ENCODE measurements around the gene ALPG. TPM values are rescaled to one million over a fixed set of nuclear protein-coding genes. Genes with fewer than 3 reads are reported as not detected.

Gene ALPG
- polyA plus RNA-seq = not detected in 3 replicates
- polyA plus RNA-seq (2011; ENCODE audit: low read depth) = not detected
- not detected in 2 replicates for polyA plus RNA-seq (2011; cell fraction: cytosol; rRNA removed)
- polyA plus RNA-seq (2011; cell fraction: nucleus; rRNA removed) = not detected in 2 replicates
- not detected in 2 replicates for polyA plus RNA-seq (2012; ENCODE audit: low replicate concordance)
- not detected in 3 replicates for polyA minus RNA-seq
- not detected for polyA minus RNA-seq (2011; cell fraction: cytosol; rRNA and poly(A)+ RNA removed)
- polyA minus RNA-seq (2011; cell fraction: nucleus; rRNA and poly(A)+ RNA removed) = not detected in 2 replicates

DNA sequence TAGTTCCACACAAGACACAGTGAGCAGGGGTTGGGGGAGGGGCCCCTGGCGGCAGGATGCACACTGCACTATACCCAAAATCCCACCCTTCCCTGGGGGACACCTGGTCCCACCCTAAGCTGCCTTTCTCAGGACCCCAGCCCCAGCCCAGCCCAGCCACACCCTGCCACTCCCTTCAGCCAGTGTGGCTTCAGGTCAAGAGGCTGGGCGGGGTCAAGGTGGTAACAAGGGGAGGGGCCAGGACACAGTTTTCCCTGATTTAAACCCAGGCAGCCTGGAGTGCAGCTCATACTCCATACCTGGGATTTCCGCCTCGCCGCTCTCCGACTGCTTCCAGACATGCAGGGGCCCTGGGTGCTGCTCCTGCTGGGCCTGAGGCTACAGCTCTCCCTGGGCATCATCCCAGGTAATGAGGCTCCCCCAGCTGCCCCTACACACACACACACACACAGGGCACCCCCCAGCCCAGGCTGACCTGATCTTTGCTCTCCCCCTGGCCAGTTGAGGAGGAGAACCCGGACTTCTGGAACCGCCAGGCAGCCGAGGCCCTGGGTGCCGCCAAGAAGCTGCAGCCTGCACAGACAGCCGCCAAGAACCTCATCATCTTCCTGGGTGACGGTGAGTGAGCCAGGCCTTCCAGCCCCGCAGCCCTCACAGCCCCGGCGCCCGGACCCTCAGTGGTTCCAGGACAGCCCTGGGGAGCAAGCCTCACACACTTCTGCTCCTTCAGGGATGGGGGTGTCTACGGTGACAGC lies at the start of gene ALPG:
Gene ALPG, plus strand, starts transcription at position 289 of the 755 bp plus-strand sequence. Its CDS starts 51 bp downstream, at position 340.
- H3K4me2 ChIP-seq (ENCODE audit: control insufficient read depth, extremely low read depth, insufficient read depth, low read depth, low read length) = no peak within 1 kb of the TSS
- H3K4me3 ChIP-seq (ENCODE audit: control insufficient read depth in 2 of 3, extremely low read depth in 1 of 3, insufficient read depth in 2 of 3, low read depth in 1 of 3, low read length in 3 of 3) = no peak within 1 kb of the TSS
- H4K20me1 ChIP-seq (ENCODE audit: control insufficient read depth, extremely low read depth, insufficient read depth, low read length) = no peaks in the 10 kb centered on the region
- no peak within 1 kb of the TSS for H2AFZ ChIP-seq (ENCODE audit: control insufficient read depth, low read length)
- H3K4me1 ChIP-seq (ENCODE audit: control insufficient read depth, extremely low read depth, insufficient read depth, low read length) = no peaks in the 10 kb centered on the region
- H3K27me3 ChIP-seq (ENCODE audit: control insufficient read depth, extremely low read depth, insufficient read depth, low read length) = peaks cover 7% of the 10 kb centered on the region
- H3K36me3 ChIP-seq (ENCODE audit: control insufficient read depth in 2 of 2, extremely low read depth in 1 of 2, insufficient read depth in 2 of 2, low read length in 2 of 2) = no peaks in the 10 kb centered on the region
- H3K79me2 ChIP-seq (ENCODE audit: control insufficient read depth, insufficient read depth, low read length) = no peaks in the 10 kb centered on the region
- no peak within 1 kb of the TSS for H3K9ac ChIP-seq (ENCODE audit: control insufficient read depth, extremely low read depth, insufficient read depth, low read length)
- dilution Hi-C loops (cut with MboI; ENCODE audit: extremely low pct_ligation_motif_present, low sequenced_read_pairs) = no loop called here
- H3K27ac ChIP-seq (ENCODE audit: control insufficient read depth, insufficient read depth, low read length) = no peak within 1 kb of the TSS
- H3K9me1 ChIP-seq (ENCODE audit: control insufficient read depth, extremely low read depth, insufficient read depth, low read length) = no peaks in the 10 kb centered on the region
- no peaks in the 10 kb centered on the region for H3K9me3 ChIP-seq (ENCODE audit: control insufficient read depth, low read depth, low read length)
- TF ChIP-seq EZH2 (IDR thresholded peaks at IDR 0.05; ENCODE audit: low read length) = no peak
- TF ChIP-seq, protein P1, sequence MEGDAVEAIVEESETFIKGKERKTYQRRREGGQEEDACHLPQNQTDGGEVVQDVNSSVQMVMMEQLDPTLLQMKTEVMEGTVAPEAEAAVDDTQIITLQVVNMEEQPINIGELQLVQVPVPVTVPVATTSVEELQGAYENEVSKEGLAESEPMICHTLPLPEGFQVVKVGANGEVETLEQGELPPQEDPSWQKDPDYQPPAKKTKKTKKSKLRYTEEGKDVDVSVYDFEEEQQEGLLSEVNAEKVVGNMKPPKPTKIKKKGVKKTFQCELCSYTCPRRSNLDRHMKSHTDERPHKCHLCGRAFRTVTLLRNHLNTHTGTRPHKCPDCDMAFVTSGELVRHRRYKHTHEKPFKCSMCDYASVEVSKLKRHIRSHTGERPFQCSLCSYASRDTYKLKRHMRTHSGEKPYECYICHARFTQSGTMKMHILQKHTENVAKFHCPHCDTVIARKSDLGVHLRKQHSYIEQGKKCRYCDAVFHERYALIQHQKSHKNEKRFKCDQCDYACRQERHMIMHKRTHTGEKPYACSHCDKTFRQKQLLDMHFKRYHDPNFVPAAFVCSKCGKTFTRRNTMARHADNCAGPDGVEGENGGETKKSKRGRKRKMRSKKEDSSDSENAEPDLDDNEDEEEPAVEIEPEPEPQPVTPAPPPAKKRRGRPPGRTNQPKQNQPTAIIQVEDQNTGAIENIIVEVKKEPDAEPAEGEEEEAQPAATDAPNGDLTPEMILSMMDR (optimal IDR thresholded peaks at IDR 0.05 in 1 of 3, IDR thresholded peaks at IDR 0.05 in 1 of 3, conservative IDR thresholded peaks at IDR 0.05 in 1 of 3; ENCODE audit: extremely low read depth in 1 of 3, insufficient read depth in 2 of 3, low read length in 3 of 3) = no peak
- DNase-seq (ENCODE audit: low read depth, low spot score) (no peak), FAIRE-seq (no peak)

DNA sequence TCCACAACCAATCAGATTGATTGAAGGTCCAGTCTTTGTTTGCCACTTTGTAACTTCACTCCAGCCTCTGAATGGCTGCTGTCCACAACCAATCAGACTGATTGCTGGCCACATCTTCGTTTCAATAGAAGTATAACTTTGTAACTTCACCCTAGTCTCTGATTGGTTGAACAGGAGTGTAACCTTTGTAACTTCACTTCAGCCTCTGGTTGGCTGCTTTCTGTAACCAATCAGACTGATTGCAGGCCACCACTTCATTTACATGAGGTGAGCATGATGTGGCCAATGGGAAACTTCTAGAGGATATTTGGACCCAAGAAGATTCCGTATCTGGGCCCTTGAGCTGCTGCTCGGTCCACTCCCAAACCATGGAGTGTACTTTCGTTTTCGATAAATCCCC lies 45.0 kb upstream of the ALPG start:
- no peaks in the 10 kb centered on the region for H3K36me3 ChIP-seq (ENCODE audit: control insufficient read depth in 2 of 2, extremely low read depth in 1 of 2, insufficient read depth in 2 of 2, low read length in 2 of 2)
- H3K79me2 ChIP-seq (ENCODE audit: control insufficient read depth, insufficient read depth, low read length) = no peaks in the 10 kb centered on the region
- H3K27ac ChIP-seq (ENCODE audit: control insufficient read depth, insufficient read depth, low read length) = no peak overlapping the region
- FAIRE-seq (no peak), DNase-seq (ENCODE audit: low read depth, low spot score) (no peak)
- H3K4me3 ChIP-seq (ENCODE audit: control insufficient read depth in 2 of 3, extremely low read depth in 1 of 3, insufficient read depth in 2 of 3, low read depth in 1 of 3, low read length in 3 of 3) = no peak overlapping the region
- H3K4me2 ChIP-seq (ENCODE audit: control insufficient read depth, extremely low read depth, insufficient read depth, low read depth, low read length) = no peak overlapping the region
- H3K9me1 ChIP-seq (ENCODE audit: control insufficient read depth, extremely low read depth, insufficient read depth, low read length) = no peaks in the 10 kb centered on the region
- H3K4me1 ChIP-seq (ENCODE audit: control insufficient read depth, extremely low read depth, insufficient read depth, low read length) = no peaks in the 10 kb centered on the region
- no peaks in the 10 kb centered on the region for H4K20me1 ChIP-seq (ENCODE audit: control insufficient read depth, extremely low read depth, insufficient read depth, low read length)
- no peak overlapping the region for H3K9ac ChIP-seq (ENCODE audit: control insufficient read depth, extremely low read depth, insufficient read depth, low read length)
- dilution Hi-C loops (cut with MboI; ENCODE audit: extremely low pct_ligation_motif_present, low sequenced_read_pairs) = no loop called here
- H3K9me3 ChIP-seq (ENCODE audit: control insufficient read depth, low read depth, low read length) = no peaks in the 10 kb centered on the region
- TF ChIP-seq EZH2 (IDR thresholded peaks at IDR 0.05; ENCODE audit: low read length) = no peak
- TF ChIP-seq, protein P1 (optimal IDR thresholded peaks at IDR 0.05 in 1 of 3, IDR thresholded peaks at IDR 0.05 in 1 of 3, conservative IDR thresholded peaks at IDR 0.05 in 1 of 3; ENCODE audit: extremely low read depth in 1 of 3, insufficient read depth in 2 of 3, low read length in 3 of 3) = no peak
- H2AFZ ChIP-seq (ENCODE audit: control insufficient read depth, low read length) = no peak overlapping the region
- peaks cover 3% of the 10 kb centered on the region for H3K27me3 ChIP-seq (ENCODE audit: control insufficient read depth, extremely low read depth, insufficient read depth, low read length)
